AG04450 (cell line): Measurements from ENCODE around the gene TP53. TPM values are rescaled to one million over a fixed set of nuclear protein-coding genes. Genes with fewer than 3 reads are reported as not detected.

Source experiments
- CTCF ChIA-PET: fragments of 300-600, 350-600 bp; formaldehyde crosslinking; extraction: SDS; loops from one replicate; lab custom pipeline; 2022; ENCODE audit warnings: antibody characterized with exemption, inconsistent platforms; lab: Charles Lee
- POLR2A ChIA-PET: fragments of 350-600 bp; formaldehyde crosslinking; extraction: SDS; loops from one replicate; lab custom pipeline; 2021; ENCODE audit warnings: antibody characterized with exemption, inconsistent platforms; lab: Yijun Ruan, JAX
- DNase-seq: peaks from one replicate; pipeline ENCODE4 v3.0.0-alpha.2; 2011; ENCODE audit warnings: low read depth, low spot score
- H3K27ac ChIP-seq: one replicate; pipeline ENCODE4 v1.5.1; 2012; ENCODE audit warnings: low read depth, low read length, control low read depth
- H3K27me3 ChIP-seq: one replicate; pipeline ENCODE4 v1.6.0; 2012; ENCODE audit warnings: low read length; ENCODE audit not compliant: control insufficient read depth, insufficient read depth
- H3K4me3 ChIP-seq: 2 replicates; pipeline ENCODE4 v1.5.1; 2011; ENCODE audit warnings: mild to moderate bottlenecking, low read depth, low read length, control low read depth
- H3K9me3 ChIP-seq: 2 replicates; pipeline ENCODE4 v1.5.1; 2012; ENCODE audit warnings: low read length; ENCODE audit not compliant: control insufficient read depth, insufficient read depth
- polyA plus RNA-seq: library from polyadenylated mRNA; depleted of rRNA; stranded (reverse); fragments of >200 nt; gene quantifications from 2 replicates; pipeline ENCODE4 v1.2.3, GENCODE V29; 2011
- TF ChIP-seq, protein P1 (sequence below): IDR thresholded peaks from 2 replicates; pipeline ENCODE4 v1.5.1; 2011; ENCODE audit warnings: low read depth, low read length, control low read depth, inconsistent platforms

TP53 gene
- polyA plus RNA-seq, 1 experiment: 40.7 TPM

DNA sequence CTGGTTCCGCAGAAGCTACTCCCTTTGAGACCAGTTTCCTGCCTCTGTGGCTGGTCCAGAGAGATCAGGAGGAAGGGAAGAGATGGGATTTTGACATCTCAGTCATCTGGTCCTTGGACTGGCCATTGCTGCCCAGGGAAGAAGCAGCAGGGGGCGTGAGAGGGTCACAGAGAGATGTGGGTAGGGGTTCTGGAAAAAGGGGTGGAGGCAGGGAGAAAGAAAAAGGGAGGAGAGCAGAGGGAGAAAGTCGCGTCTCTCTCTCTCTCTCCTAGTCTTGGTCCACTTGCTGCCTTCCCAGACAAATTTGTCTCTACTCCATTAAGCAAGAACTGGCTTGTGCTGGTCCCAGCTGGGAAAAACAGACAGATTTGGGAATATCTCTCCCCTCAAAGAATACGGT, 52.9 kb downstream of the TP53 start:
- H3K4me3 ChIP-seq: no peak overlapping the region
- no peak for DNase-seq
- CTCF ChIA-PET: interaction anchor here (0.5 to 6.2 kb wide), 6 partner anchors 8 to 560 kb away, joined by 3 to 134 read pairs (median 6); partner anchors contain the start of genes TP53 and WRAP53
- H3K27ac ChIP-seq: no peak overlapping the region
- TF ChIP-seq, protein P1, sequence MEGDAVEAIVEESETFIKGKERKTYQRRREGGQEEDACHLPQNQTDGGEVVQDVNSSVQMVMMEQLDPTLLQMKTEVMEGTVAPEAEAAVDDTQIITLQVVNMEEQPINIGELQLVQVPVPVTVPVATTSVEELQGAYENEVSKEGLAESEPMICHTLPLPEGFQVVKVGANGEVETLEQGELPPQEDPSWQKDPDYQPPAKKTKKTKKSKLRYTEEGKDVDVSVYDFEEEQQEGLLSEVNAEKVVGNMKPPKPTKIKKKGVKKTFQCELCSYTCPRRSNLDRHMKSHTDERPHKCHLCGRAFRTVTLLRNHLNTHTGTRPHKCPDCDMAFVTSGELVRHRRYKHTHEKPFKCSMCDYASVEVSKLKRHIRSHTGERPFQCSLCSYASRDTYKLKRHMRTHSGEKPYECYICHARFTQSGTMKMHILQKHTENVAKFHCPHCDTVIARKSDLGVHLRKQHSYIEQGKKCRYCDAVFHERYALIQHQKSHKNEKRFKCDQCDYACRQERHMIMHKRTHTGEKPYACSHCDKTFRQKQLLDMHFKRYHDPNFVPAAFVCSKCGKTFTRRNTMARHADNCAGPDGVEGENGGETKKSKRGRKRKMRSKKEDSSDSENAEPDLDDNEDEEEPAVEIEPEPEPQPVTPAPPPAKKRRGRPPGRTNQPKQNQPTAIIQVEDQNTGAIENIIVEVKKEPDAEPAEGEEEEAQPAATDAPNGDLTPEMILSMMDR: peak; percentile 77
- H3K27me3 ChIP-seq: peaks cover 3% of the 10 kb centered on the region
- H3K9me3 ChIP-seq: no peaks in the 10 kb centered on the region
- POLR2A ChIA-PET: interaction anchor here (0.6 to 3.7 kb wide), 2 partner anchors 53 to 278 kb away, joined by 3 to 17 read pairs; partner anchors contain the start of genes TP53 and WRAP53

DNA sequence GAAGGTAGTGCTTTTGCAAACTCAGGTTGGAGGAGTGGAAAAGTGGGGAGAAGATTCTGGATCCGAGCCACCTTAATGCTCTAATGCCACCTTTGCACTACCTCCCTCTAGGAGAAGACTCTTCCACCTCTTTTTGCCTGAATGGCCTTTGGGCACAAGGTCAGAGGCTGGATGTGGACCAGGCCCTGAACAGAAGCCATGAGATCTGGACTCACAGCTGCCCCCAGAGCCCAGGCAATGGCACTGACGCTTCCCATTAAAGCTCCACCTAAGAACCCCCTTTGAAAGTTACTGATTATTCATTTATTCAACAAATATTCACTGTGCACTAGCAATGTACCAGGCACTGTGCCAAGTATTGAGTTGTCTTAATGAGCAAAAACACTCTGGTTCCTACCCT, 54.2 kb downstream of the TP53 start:
- Histone ChIP-seq H3K9me3 (no peaks in the 10 kb centered on the region), H3K27ac (no peak overlapping the region), H3K27me3 (no peaks in the 10 kb centered on the region), H3K4me3 (no peak overlapping the region)
- no peak for DNase-seq
- ChIA-PET CTCF (interaction anchor here (0.6 to 6.2 kb wide), 13 partner anchors 9 to 530 kb away, joined by 3 to 134 read pairs (median 6); partner anchors contain the start of genes FXR2, TP53 and WRAP53), POLR2A (interaction anchor here (3.7 kb wide), 1 partner anchor 55 kb away, joined by 17 read pairs; the partner anchor contains the start of genes TP53 and WRAP53)
- TF ChIP-seq, protein P1: no peak

GRCh38 chr17:7632492-7632894, 54.8 kb downstream of the TP53 start:
- POLR2A ChIA-PET: interaction anchor here (0.6 to 3.7 kb wide), 2 partner anchors 17 to 55 kb away, joined by 3 to 17 read pairs; partner anchors contain the start of genes TP53 and WRAP53
- TF ChIP-seq, protein P1: peak; percentile 68
- H3K9me3 ChIP-seq: no peaks in the 10 kb centered on the region
- DNase-seq: no peak
- no peak overlapping the region for H3K27ac ChIP-seq
- no peak overlapping the region for H3K4me3 ChIP-seq
- CTCF ChIA-PET: interaction anchor here (0.5 to 6.2 kb wide), 21 partner anchors 8 to 358 kb away, joined by 3 to 134 read pairs (median 5); partner anchors contain the start of genes ATP1B2, FXR2, TP53 and WRAP53
- no peaks in the 10 kb centered on the region for H3K27me3 ChIP-seq

DNA sequence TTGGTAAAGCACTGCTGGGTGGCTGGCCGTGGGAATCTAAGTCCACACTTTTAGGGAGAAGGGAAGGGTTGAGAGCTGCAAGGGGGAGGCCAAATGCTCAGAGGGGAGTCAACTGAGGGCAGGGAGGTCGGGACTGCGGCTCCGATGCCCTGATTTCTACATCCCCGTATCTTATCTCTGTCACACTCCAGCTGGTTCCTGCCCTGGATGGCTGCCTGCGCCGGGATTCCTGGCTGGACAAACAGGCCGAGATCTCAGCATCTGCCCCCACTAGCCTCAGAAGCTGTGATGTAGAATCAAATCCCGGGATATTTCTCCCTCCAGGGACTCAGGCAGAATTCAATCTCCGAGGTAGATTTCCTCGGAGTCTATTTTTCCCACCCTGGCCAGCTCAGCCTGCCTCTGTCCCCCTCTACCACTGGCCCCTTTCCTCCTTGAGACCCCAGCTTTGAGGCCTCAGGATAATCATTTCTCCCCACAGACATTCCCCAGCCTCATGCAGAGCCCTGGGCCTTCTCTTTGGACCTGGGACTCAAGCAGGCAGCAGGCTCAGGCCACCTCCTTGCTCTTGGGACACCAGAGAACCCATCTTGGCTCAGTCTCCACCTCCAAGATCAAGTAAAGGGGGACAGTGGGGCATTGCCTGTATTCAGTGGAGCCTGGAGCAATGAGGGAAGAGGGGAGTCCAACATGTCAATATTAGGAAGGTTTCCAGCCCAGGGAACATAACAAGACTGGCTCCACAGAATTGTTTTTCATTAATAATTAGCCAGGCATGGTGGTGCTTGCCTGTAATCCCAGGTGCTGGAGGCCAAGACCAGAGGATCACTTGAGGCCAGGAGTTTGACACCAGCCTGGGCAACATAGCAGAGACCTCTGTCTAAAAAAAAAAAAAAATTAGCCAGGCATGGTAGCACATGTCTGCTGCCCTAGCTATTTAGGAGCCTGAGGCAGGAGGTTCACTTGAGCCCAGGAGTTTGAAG, 55.6 kb downstream of the TP53 start:
- no peaks in the 10 kb centered on the region for H3K9me3 ChIP-seq
- TF ChIP-seq, protein P1: no peak
- H3K4me3 ChIP-seq: no peak overlapping the region
- H3K27me3 ChIP-seq: no peaks in the 10 kb centered on the region
- no peak for DNase-seq
- ChIA-PET POLR2A (interaction anchor here (0.6 to 3.7 kb wide), 3 partner anchors 16 to 56 kb away, joined by 3 to 17 read pairs (median 3); partner anchors contain the start of genes TP53 and WRAP53), CTCF (interaction anchor here (0.5 to 6.2 kb wide), 21 partner anchors 9 to 359 kb away, joined by 3 to 134 read pairs (median 5); partner anchors contain the start of genes ATP1B2, FXR2, TP53 and WRAP53)
- no peak overlapping the region for H3K27ac ChIP-seq
